ENCODE results near the gene NYNRIN.
"Not testable (repeated sequence)": the region's sequence is repeated elsewhere in the genome, so short reads cannot be mapped to it uniquely, and the experiment has no call there.

NYNRIN gene

GRCh38 chr14:24398653-24399446, at the start of gene NYNRIN:
Gene NYNRIN (plus strand): TSS chr14:24399003. CDS start chr14:24399247, 244 bp downstream.
- peak in 2 of 3 donors; percentile 14 to 44 for DNase-seq

GRCh38 chr14:24349742-24350141, 49.1 kb upstream of the NYNRIN start:
- DNase-seq, result no peak

- DNase-seq, result peak; percentile 53 to 73 (median 64)
These were observed 47.3 kb upstream of the NYNRIN start for GRCh38 chr14:24351517-24351916.

- peak; percentile 61 to 93 (median 90) for DNase-seq
These were observed 45.0 kb upstream of the NYNRIN start for GRCh38 chr14:24353559-24354481.

GRCh38 chr14:24354482-24354825, 44.3 kb upstream of the NYNRIN start:
- DNase-seq, result not testable (repeated sequence)

GRCh38 chr14:24355009-24355408, 43.8 kb upstream of the NYNRIN start:
- DNase-seq, result no peak

- DNase-seq, result no peak
These were observed 42.6 kb upstream of the NYNRIN start for GRCh38 chr14:24356208-24356607.

- DNase-seq, result no peak
These were observed 38.5 kb upstream of the NYNRIN start for GRCh38 chr14:24360281-24360680.

GRCh38 chr14:24361326-24361725, 37.5 kb upstream of the NYNRIN start:
- peak; percentile 45 to 65 (median 63) for DNase-seq

GRCh38 chr14:24362241-24362960, 36.4 kb upstream of the NYNRIN start:
- DNase-seq, result no peak

GRCh38 chr14:24363401-24363800, 35.4 kb upstream of the NYNRIN start:
- no peak for DNase-seq

- no peak for DNase-seq
These were observed 34.0 kb upstream of the NYNRIN start for GRCh38 chr14:24364841-24365240.

- DNase-seq, result peak; percentile 78 to 92 (median 81)
These were observed 33.0 kb upstream of the NYNRIN start for GRCh38 chr14:24365600-24366412.

- DNase-seq, result no peak
These were observed 32.4 kb upstream of the NYNRIN start for GRCh38 chr14:24366413-24366720.

- DNase-seq, result peak in 2 of 3 donors; percentile 24 to 33
These were observed 31.9 kb upstream of the NYNRIN start for GRCh38 chr14:24366721-24367513.

GRCh38 chr14:24367514-24368211, 31.1 kb upstream of the NYNRIN start, which contains the start of gene NFATC4:
Gene NFATC4 (plus strand): TSS chr14:24368184. CDS start chr14:24368341, 157 bp downstream.
- no peak for DNase-seq

- no peak for DNase-seq
These were observed 30.6 kb upstream of the NYNRIN start for GRCh38 chr14:24368212-24368561.

- DNase-seq, result peak in 1 of 3 donors; percentile 30
These were observed 30.1 kb upstream of the NYNRIN start for GRCh38 chr14:24368562-24369252.

GRCh38 chr14:24369463-24369862, 29.3 kb upstream of the NYNRIN start:
- DNase-seq, result no peak
